Stimulated activated CD4-positive, alpha-beta T cell treated with anti-CD3 and anti-CD28 coated beads, TNF-alpha, amount 100 ng/mL, for 48 hours (primary cell): ENCODE data around the gene GABRD.
A peak's percentile ranks its signal among the peaks of the same experiment; 100 is the strongest.

Experiments used
- DNase-seq, 3 donors: peaks; one replicate each; pipeline ENCODE4 v3.0.0-alpha.2; 2020; ENCODE audit warnings: low read depth in 3 of 3

Gene GABRD

DNA sequence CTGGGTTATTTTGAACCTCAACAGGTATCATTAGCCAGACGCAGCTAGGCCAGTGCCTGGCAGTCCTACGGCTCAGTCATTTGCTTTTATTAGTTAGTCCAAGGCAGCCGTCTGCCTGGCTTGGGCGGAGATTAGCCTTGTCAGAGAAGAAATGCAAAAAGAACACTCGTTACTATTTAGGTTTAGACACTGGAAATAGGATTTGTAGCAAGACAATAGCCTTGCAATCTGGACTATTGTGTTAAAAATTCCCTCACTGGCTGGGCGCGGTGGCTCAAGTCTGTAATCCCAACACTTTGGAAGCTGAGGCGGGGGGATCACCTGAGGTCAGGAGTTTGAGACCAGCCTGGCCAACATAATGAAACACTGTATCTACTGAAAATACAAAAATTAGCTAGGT is 20.1 kb downstream of the GABRD start:
- DNase-seq, result no peak

DNA sequence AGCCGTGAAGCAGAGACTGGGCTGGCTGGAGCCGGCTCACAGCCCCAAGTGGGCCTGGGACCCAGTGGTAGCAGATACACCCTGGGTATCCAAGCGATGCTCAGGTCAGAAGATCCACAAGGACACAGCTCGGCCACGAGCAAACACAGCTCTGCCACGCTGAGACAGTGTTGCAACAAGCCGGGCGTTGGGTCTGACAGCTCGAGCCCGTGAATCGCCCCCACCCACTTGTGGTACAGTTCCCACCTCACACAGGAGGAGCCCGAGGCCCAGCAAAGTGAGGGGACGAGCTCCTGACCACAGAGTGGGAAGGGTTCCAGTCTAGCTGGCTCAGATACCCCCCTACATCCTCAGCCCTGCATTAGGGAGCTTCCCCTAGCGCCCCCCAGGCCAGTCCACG is 22.2 kb downstream of the GABRD start:
- DNase-seq, result no peak

DNA sequence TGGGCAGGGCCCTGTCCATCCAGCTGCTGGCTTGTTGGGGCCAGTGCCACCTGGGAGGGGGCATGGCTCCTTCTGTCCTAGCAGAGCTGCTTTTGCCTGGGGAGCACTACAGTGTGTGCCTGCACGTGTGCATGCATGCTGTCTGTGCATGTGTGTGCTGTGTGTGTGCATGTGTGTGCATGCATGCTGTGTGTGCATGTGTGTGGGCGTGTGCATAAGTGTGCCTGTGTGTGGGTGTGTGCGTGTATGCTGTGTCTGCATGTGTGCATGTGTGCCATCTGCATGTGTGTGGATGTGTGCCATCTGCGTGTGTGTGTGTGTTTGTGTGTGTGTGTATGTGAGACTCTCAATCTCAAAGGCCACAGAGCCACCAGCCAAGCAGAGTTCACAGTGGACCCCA is 22.7 kb downstream of the GABRD start:
- DNase-seq, result no peak

DNA sequence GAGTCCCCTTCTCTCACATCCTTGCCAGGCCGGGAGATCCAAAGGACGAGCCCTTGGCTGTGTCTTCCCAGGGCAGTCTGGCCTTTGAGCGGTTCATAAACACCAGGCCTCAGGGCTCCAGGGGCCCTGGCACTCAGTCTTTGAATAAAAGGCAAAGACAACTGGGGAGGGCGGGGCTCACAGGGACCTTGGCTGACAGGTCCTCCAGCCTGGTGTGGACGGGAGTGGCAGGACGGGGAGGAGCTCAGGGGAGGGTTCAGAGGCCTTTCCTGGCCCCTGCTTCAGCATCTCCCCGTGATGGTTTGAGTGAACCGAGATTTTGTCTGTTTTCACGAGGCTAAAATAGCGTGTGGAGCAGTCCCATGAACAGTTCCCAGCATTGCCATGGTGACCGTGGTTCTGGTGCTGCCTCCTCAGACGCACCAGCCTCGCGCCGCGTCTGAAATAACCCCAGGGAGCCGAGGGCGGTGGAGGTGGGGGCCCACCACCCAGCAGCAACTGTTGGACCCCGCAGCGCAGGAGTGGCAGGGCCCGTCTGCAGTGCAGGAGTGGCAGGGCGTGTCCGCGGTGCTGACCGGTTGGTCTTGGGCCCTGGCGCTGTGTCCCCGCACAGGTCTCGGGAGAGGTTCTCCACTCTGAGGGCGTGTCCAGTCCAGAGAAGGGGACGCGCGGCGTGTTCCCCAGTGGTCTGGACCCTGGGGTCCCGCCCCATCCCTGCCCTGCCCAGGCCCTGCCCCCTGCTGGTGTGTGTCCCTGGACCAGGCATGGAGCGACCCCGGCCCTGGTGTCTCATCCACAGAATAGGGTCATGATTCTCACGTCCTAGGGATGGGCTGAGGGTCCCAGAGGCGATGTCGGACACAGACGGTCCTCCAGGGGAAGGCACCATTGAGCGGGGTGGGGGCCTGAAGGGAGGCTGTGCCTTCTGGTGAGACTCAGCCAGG is 24.0 kb downstream of the GABRD start:
- DNase-seq, result no peak

DNA sequence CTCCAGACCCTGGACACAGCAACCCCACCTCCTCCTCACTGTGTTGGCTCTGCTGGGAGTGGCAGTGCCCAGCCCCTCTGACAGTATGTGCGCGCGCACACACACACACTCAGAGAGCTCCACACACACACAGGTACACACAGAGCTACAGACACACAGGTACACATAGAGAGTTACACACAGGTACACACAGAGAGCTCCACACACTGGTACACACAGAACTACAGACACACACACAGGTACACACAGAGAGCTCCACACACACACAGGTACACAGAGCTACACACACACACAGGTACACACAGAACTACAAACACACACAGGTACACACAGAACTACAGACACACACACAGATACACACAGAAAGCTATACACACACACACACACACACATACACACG is 24.7 kb downstream of the GABRD start:
- no peak for DNase-seq

DNA sequence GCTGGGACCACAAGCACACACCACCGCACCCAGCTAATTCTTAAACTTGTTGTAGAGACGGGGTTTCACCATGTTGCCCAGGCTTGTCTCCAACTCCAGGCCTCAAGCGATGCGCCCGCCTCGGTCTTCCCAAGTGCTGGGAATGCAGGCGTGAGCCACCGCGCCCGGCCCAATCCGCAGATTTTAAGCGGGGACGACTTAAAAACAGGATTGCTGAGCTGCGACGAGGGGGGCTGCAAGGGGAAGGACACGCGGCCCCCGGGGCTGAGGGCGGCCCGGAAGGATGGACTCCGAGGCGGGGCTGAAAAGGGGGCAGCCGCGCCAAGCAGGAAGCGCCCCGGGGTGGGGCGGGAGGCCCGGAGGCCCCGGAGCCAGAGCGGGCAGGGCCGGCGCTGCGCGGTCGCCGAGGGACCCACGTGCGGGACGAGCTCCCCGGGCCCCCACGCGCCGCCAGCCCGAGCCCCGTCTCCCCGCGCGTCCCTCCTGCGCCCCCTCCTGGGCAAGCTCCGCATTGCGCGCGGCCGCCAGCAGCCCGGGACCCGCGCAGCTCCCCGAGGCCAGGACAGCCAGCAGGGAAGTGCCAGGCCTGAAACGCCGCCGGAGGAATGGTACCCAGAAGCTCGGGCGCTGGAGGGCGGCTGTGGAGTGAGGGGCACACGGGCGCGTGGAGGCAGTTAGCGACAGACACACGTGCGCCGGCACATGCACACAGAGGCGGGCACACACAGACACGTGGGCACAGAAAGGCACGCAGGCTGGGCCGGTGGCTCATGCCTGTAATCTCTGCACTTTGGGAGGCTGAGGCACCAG is 25.6 kb downstream of the GABRD start:
- peak; percentile 62 to 73 (median 67) for DNase-seq

DNA sequence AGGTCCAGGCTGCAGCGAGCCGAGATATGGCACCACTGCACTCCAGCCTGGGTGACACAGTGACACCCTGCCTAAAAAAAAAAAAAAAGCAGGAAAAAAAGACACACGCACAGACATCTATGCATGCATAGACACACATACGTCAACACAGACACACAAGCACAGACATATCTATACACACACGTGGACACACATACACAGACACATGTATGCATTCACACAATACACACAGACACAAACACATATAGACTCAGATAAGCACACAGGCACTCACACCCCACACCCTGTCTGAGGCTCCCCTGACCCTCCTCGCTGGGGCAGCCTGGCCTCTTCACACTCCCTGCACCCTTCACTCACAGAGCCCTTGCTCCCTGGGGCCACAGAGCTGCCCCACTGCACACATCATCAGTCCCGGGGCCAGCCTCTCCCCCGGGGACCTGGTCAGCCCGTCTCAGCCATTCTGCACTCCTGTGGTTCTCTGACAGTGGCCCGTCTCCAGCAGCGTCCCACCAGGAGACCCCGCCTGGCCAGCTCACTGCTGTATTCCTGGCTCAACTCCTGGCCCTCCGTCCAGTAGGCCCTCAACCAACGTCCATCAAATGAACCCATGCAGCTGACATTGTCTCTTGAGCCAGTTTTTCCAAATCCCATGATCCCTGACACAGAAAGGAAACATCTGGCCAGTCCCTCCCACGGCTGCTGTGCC is 26.5 kb downstream of the GABRD start:
- DNase-seq, result no peak

DNA sequence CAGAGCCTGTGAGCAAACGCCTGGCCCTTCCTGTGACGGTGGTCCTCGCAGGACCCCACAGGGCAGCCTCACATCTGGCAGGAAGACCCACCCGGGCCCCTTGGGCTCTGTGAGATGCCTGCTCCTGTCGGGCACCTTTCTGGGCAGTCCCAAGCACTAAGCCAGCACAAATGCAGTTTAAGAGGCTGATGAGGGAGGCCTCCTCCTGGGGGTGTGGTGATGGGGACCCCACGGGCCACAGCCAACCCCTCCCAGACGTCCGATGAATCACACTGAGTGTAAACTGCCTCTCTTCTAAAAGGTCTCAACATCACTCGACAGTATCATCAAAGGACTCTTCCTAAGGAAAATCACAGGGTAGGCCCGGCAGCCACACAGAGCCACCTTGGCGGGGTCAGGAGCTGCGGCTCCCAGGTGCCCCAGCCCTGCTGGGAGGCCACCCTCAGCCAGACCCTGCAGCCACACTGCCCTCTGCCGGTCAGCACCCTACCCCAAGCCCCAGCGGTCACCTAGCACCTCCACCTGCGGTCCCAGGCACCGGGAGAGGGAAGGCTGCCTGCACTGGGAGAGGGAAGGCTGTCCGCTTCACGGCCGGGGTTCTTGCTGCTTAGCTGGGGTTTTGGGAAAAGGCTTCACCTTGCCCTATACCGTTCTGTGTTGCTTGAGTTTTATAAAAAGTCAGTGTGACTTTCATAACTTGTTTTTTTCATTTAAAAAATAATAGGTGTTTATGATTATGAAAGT is 27.2 kb downstream of the GABRD start:
- peak in 1 of 3 donors; percentile 43 for DNase-seq

DNA sequence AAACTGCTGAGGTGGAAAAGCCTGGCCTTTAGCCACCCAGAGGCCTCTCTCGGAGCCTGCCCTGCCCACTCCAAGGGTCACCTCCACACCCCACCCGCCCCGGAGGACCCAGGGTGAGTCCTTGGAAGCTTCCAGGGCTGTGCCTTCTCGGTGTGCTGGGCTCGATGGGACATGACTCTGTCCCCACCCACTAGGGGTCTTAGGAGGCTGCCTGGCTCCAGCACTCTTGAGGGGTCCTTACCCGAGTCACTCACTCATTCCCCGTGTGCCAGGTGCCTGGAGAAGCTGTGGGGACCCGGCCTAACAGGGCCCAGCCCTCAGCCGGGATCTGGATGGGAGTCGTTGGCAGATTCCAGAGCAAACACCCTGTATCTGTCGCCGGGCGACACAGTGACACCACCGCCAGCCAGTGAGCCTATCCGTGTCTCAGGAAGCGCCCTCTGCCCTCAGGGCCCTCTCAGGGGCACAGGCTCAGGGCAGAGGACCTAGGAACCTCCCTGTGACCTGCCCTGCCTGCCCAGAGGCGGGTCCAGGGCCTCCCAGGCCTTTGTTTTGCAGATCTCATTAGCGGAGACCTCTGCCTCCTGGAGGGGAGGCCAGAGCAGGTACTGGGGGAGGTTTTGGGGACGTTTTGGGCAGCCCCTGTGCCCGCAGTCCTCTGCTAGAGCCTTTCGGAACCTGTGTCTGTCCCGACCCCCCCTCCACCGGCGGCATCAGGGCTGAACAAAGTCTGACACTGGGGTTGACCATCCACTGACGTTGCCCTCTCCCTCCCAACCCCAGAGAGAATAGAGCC is 28.0 kb downstream of the GABRD start:
- DNase-seq, result no peak

DNA sequence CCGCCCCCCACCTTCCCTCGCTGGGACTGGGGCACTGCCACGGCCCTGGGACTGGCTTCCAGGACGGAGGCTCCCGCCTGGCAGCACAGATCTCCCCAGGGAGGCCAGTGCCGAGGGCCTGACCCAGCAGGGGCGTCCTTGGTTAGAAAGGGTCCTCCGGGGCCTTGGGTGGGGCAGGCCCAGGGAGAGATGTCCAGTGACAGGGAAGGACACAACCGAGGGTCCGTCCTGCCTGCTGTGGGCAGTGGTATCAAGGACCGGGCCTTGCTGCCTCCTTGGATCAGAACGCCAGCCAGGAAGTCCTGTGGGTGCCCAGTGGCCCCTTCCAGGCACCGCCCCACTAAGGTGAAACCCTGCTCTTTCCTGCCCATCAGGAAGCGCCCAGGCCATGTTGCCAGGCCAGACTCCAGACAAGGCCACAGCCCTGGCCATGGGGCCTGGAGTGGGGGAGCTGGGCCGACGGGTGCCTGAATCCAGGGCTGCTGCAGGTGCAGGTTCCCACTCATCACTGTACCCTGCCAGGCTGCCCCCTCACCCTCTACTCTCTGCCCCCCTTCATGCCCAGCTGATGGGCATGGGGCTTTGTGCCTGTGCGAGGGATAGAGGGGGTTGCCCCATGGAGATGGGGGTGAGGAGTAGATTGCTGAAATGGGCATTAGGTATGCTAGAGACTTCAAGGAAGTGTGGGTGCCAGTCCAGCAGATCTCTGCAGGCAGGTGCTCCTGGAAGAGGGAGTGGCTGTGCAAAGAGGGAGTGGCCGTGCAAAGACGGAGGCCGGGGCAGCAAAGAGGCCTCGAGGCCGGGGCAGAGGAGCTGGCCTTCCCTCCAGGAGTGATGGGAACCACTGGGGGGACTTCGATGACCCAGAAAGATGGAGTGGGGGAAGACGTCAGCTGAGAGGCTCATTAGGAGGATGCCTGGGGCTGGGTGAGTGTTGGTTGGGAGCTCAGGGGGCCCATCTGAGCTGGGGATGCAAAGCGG is 28.9 kb downstream of the GABRD start:
- DNase-seq, result no peak

DNA sequence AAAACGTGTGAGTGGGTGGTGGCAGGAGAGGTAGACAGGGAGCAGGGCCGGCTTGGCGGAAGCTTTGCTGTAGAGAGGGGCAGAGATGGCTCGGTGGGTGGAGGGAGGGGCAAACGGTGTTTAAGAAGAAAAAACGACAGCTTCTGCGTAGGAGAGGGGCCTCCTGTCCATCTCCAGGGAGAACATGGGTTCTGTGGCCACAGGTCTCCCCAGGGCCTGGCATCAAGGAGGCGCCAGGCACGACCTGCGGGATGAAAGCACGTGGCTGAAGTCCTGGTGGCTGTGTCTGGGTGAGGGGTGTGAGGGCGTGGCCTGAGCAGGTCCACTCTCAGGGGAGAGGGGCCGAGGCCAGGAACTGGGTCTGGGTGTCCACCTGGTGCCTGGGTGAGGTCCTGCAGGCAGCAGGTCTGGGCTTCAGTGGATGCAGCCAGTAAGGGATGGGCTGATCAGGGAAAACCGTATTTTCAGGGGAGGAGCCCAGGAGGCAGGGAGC is 30.1 kb downstream of the GABRD start:
- no peak for DNase-seq

DNA sequence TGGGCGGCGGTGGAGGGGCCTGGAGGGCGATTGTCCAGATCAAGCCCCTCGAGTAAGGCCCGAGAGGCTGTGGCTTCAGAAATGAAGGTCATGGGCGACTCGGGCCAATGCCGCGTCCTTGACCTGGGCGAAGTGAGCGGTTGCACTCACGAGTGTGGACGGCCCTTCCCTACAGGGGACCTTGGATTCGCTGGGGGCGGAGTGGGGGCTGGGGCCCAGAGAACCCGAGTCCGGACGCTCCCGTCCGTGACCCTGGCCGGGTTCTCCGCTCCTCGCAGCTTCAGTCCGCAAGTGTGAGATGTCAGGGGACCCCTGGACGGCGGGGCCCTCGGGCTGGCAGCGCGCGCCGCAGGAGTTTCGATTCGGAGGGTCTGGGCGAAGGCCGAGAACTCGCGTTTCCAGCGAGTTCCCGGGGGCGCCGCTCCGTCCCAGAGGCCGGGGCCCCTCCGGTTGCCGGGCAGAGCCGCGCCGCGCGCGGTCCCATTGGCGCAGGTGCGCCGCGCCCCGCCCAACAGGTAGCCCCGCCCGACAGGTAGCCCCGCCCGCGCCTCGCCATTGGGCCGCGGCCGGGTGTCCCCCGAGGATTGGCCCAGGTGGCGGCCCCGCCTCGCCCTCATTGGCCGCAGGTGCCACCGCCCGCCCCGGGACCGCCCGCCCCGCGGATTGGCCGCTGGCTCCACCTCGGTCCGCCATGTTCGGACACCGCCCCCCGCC is 30.7 kb downstream of the GABRD start, which contains the start of gene PRKCZ:
TSS of gene PRKCZ (plus strand) at position 694 of the 714 bp plus-strand sequence. CDS start 220 bp downstream, outside the sequence.
- DNase-seq, result peak; percentile 78 to 93 (median 86)

DNA sequence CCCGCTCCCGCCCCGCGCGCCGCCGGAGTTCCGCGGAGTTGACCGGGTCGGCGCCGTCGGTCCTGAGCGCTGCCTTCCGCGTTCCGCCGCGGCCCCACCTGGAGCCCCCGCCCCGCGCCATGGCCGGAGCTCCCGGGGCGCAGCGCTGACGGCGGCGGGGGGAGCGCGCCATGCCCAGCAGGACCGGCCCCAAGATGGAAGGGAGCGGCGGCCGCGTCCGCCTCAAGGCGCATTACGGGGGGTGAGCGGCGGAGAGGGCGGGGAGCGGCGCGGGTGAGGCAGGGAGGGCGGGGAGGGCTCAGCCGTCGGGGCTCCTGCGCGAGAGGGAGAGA is 31.3 kb downstream of the GABRD start:
- DNase-seq, result no peak

DNA sequence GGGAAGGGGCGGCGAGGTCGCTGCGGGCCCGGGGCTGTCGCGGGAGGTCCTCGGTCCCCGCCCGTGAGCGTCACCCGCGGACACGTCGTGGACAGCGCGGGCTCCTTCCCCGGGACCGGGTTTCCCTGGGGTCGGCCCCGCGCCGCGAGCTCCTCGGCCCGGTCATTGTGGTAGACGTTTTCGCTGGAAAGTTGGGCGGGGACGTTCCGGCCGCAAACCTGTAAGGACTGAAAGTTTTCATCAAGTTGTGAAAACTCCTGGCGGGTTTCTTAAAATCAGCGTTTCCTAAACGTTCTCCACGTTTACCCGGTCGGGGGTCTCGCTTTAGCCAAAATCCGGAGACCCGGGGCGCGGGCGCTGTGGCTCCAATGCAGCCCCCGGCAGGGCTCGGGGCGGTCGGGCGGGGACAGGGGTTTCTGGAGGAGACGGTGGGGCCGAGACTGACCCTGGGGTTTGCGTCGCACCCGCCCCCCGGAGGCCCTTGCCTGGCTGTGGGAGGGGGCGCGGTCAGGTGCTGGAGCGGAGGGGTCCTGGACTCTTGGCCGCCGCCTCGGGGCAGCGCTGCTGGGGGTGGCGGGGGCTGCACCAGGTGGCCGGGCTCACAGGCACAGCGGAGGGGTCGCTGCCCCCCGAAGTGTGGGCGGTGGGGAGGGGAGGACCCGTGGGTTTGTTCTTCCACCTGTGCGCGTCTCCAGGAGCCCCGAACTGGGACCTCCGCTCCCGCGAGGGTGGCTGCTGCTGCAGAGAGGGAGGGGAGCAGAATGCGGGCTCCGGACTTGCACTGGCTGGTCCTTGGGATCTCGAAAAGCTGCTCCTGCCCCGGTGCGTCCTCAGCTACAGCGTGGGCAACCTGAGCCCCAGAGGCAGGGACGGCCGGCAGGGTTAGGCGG is 31.9 kb downstream of the GABRD start:
- no peak for DNase-seq

DNA sequence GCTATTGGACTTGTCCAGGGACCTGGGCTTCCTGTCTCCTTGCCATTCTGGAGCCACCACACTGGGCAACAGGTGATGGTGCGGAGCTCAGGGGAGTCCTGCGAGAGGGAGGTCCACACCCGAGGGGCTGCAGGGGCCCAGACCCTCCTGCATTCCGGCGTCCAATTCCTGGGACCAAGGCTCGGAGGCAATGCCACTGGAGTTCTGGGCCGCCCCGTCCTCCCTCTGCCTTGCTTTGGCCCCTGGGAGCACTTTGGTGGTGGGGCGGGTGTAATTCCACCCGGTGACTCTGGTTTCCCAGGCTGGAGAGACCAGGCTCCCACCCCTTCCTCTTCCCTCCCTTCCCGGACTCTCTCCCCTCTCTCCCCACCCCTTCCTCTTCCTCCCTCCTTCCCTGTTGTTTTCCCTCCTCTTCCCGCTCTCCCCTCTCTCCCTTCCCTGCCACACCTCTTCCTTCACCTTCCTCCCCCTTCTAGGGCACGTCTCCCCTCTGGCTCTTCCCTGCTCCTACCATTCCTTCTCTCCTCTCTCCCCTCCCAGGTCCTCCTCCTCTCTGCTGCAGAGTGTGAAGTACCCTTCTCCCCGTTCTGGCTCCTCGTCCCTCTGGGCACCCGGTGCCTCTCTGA is 33.0 kb downstream of the GABRD start:
- DNase-seq, result no peak

DNA sequence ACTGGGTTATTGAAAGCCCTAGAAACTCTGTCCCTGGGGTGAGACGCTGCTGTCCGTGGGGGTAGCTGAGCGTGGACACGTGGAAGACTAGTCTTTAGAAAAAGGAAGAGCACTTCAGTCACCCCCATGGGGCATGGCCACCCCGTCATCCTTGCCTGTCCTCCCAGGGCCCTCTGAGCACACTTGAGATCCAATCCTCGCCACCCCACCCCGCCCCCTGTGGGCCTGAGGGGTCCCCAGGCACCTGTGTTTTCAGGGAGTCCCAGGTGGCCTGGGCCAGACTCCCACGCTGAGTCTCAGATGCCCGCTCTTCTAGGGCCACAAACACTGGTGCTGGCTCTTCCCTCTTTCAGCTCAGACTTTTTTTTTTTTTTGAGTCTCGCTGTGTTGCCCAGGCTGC is 33.6 kb downstream of the GABRD start:
- no peak for DNase-seq

DNA sequence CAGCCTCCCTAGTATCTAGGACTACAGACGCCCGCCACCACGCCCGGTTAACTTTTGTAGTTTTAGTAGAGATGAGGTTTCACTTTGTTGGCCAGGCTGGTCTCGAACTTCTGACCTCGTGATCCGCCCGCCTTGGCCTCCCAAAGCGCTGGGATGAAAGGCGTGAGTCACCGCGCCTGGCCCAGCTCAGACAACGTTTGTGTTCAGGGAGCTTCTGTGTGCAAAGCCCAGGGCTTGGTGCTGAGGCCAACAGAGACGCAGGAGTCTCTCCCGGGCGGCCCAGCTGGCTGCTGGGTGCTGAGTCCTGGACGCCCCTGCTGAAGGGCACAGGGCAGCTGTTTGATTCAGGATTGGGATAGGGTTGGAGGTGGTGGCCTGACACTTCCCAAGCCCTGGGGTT is 34.1 kb downstream of the GABRD start:
- no peak for DNase-seq
